Measurements from ENCODE around the gene RGS7.

RGS7 gene

DNA sequence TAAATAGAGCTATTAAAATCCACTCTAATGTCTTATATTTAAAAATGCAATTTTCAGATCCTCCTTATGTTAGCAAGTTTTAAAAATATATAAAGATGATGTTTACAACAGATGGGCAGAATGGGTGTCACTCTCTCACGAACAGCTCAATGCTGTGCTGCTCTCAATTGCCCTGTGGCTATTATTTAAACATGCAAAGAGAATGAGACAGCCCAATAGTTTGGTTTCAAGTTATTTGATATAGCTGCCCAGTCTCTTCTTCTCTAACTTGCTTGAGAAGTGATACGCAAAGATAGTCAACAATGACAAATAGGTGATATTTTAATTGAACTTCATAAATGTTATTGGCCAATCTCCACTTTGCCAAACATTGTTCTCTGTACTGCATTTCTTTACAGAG, 545.7 kb downstream of the RGS7 start:
- WGBS, 2 donors (ENCODE audit: extremely low coverage in 2 of 2, insufficient read length in 2 of 2, insufficient replicate concordance in 1 of 2), result no CpG with 5 or more reads among the region's 2 CpGs

GRCh38 chr1:240808381-240808780, 548.6 kb downstream of the RGS7 start:
- Histone ChIP-seq H3K9ac (ENCODE audit: low read depth, low read length, poor library complexity) (no peak overlapping the region), H2AK5ac (ENCODE audit: low read depth, low read length) (no peak overlapping the region), H3K4me2 (ENCODE audit: insufficient read depth, low read length, poor library complexity, severe bottlenecking) (no peak overlapping the region), H3K23ac (ENCODE audit: low read depth, low read length, poor library complexity) (no peak overlapping the region), H4K8ac (ENCODE audit: low read depth, low read length) (no peak overlapping the region), H2AFZ (ENCODE audit: low read length) (no peak overlapping the region), H2BK5ac (ENCODE audit: low read length) (no peak overlapping the region), H3K79me1 (ENCODE audit: low read depth, low read length) (no peaks in the 10 kb centered on the region), H3K36me3 (replicated peaks in 1 of 2; ENCODE audit: control insufficient read depth in 2 of 2, insufficient read depth in 2 of 2, low read length in 2 of 2) (no peaks in the 10 kb centered on the region), H3K4me1 (ENCODE audit: control insufficient read depth in 2 of 2, insufficient read depth in 1 of 2, low read depth in 1 of 2, low read length in 2 of 2) (no peaks in the 10 kb centered on the region), H2BK12ac (ENCODE audit: low read length) (no peak overlapping the region), H4K91ac (ENCODE audit: low read depth, low read length, poor library complexity) (no peak overlapping the region), H3K14ac (ENCODE audit: low read length) (no peak overlapping the region), H3K27ac (replicated peaks; ENCODE audit: low read length) (no peak overlapping the region), H2BK120ac (ENCODE audit: low read depth, low read length) (no peak overlapping the region), H3K27me3 (ENCODE audit: control insufficient read depth in 3 of 3, insufficient read depth in 3 of 3, low read depth in 1 of 3, low read length in 3 of 3) (no peaks in the 10 kb centered on the region), H3K4ac (ENCODE audit: low read length) (no peak overlapping the region), H2BK15ac (ENCODE audit: low read length) (no peak overlapping the region), H3K18ac (ENCODE audit: low read length) (no peak overlapping the region), H3K9me3 (replicated peaks in 1 of 2; ENCODE audit: control insufficient read depth in 2 of 2, insufficient read depth in 1 of 2, low read depth in 1 of 2, low read length in 2 of 2) (no peaks in the 10 kb centered on the region), H3K4me3 (ENCODE audit: low read length in 2 of 2) (no peak overlapping the region)
- WGBS, 2 donors (ENCODE audit: extremely low coverage in 2 of 2, insufficient read length in 2 of 2, insufficient replicate concordance in 1 of 2), result no CpG with 5 or more reads among the region's 1 CpG
- no peak for DNase-seq (ENCODE audit: low spot score)

More for the DNA sequence above, 545.7 kb downstream of the RGS7 start:
- Histone ChIP-seq H2BK120ac (ENCODE audit: low read depth, low read length) (no peak overlapping the region), H4K91ac (ENCODE audit: low read depth, low read length, poor library complexity) (no peak overlapping the region), H3K4me2 (ENCODE audit: insufficient read depth, low read length, poor library complexity, severe bottlenecking) (no peak overlapping the region), H3K9me3 (replicated peaks in 1 of 2; ENCODE audit: control insufficient read depth in 2 of 2, insufficient read depth in 1 of 2, low read depth in 1 of 2, low read length in 2 of 2) (no peaks in the 10 kb centered on the region), H3K27ac (replicated peaks; ENCODE audit: low read length) (no peak overlapping the region), H3K27me3 (ENCODE audit: control insufficient read depth in 3 of 3, insufficient read depth in 3 of 3, low read depth in 1 of 3, low read length in 3 of 3) (no peaks in the 10 kb centered on the region), H2BK5ac (ENCODE audit: low read length) (no peak overlapping the region), H4K8ac (ENCODE audit: low read depth, low read length) (no peak overlapping the region), H3K23ac (ENCODE audit: low read depth, low read length, poor library complexity) (no peak overlapping the region), H3K4me3 (ENCODE audit: low read length in 2 of 2) (no peak overlapping the region), H3K4me1 (ENCODE audit: control insufficient read depth in 2 of 2, insufficient read depth in 1 of 2, low read depth in 1 of 2, low read length in 2 of 2) (no peaks in the 10 kb centered on the region), H3K79me1 (ENCODE audit: low read depth, low read length) (no peaks in the 10 kb centered on the region), H3K36me3 (replicated peaks in 1 of 2; ENCODE audit: control insufficient read depth in 2 of 2, insufficient read depth in 2 of 2, low read length in 2 of 2) (no peaks in the 10 kb centered on the region), H2BK15ac (ENCODE audit: low read length) (no peak overlapping the region), H3K9ac (ENCODE audit: low read depth, low read length, poor library complexity) (no peak overlapping the region), H3K18ac (ENCODE audit: low read length) (no peak overlapping the region), H3K4ac (ENCODE audit: low read length) (no peak overlapping the region), H2AFZ (ENCODE audit: low read length) (no peak overlapping the region), H2AK5ac (ENCODE audit: low read depth, low read length) (no peak overlapping the region), H2BK12ac (ENCODE audit: low read length) (no peak overlapping the region), H3K14ac (ENCODE audit: low read length) (no peak overlapping the region)
- no peak for DNase-seq (ENCODE audit: low spot score)

GRCh38 chr1:240806200-240806745, 550.7 kb downstream of the RGS7 start:
- Histone ChIP-seq H3K79me1 (ENCODE audit: low read depth, low read length) (no peaks in the 10 kb centered on the region), H3K4me2 (ENCODE audit: insufficient read depth, low read length, poor library complexity, severe bottlenecking) (no peak overlapping the region), H2AFZ (ENCODE audit: low read length) (no peak overlapping the region), H3K36me3 (replicated peaks in 1 of 2; ENCODE audit: control insufficient read depth in 2 of 2, insufficient read depth in 2 of 2, low read length in 2 of 2) (no peaks in the 10 kb centered on the region), H2BK120ac (ENCODE audit: low read depth, low read length) (no peak overlapping the region), H2BK5ac (ENCODE audit: low read length) (no peak overlapping the region), H3K4me1 (ENCODE audit: control insufficient read depth in 2 of 2, insufficient read depth in 1 of 2, low read depth in 1 of 2, low read length in 2 of 2) (no peaks in the 10 kb centered on the region), H3K14ac (ENCODE audit: low read length) (no peak overlapping the region), H3K23ac (ENCODE audit: low read depth, low read length, poor library complexity) (no peak overlapping the region), H2AK5ac (ENCODE audit: low read depth, low read length) (no peak overlapping the region), H3K27me3 (ENCODE audit: control insufficient read depth in 3 of 3, insufficient read depth in 3 of 3, low read depth in 1 of 3, low read length in 3 of 3) (no peaks in the 10 kb centered on the region), H3K27ac (replicated peaks; ENCODE audit: low read length) (no peak overlapping the region), H3K18ac (ENCODE audit: low read length) (no peak overlapping the region), H4K91ac (ENCODE audit: low read depth, low read length, poor library complexity) (no peak overlapping the region), H2BK12ac (ENCODE audit: low read length) (no peak overlapping the region), H3K4me3 (ENCODE audit: low read length in 2 of 2) (no peak overlapping the region), H3K9ac (ENCODE audit: low read depth, low read length, poor library complexity) (no peak overlapping the region), H3K9me3 (replicated peaks in 1 of 2; ENCODE audit: control insufficient read depth in 2 of 2, insufficient read depth in 1 of 2, low read depth in 1 of 2, low read length in 2 of 2) (no peaks in the 10 kb centered on the region), H2BK15ac (ENCODE audit: low read length) (no peak overlapping the region), H4K8ac (ENCODE audit: low read depth, low read length) (no peak overlapping the region), H3K4ac (ENCODE audit: low read length) (no peak overlapping the region)
- no peak for DNase-seq (ENCODE audit: low spot score)
- WGBS, 2 donors (ENCODE audit: extremely low coverage in 2 of 2, insufficient read length in 2 of 2, insufficient replicate concordance in 1 of 2), result no CpG with 5 or more reads among the region's 5 CpGs

DNA sequence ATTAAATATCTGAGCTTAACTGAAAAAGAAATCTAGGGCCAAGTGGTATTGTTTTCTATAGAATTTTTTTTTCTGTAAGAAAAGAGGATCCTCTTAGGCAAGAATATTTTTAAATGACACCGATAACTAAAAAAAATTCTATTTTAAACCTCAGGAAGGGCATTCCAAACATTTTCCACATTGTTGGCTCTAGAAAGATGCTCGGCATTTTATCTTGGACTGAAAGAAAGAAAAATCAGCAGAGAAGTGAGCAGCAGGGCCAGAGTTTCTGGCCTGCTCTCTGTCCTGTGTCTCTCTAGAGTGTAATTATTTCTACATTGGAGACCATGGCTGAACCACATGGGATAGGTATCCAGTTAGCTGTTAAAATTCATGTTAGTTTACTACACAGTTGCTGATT, 552.5 kb downstream of the RGS7 start:
- H3K4me3 ChIP-seq (ENCODE audit: low read length in 2 of 2), result no peak overlapping the region
- H2BK5ac ChIP-seq (ENCODE audit: low read length), result no peak overlapping the region
- no peak overlapping the region for H2BK15ac ChIP-seq (ENCODE audit: low read length)
- no peak overlapping the region for H3K9ac ChIP-seq (ENCODE audit: low read depth, low read length, poor library complexity)
- H3K4ac ChIP-seq (ENCODE audit: low read length), result no peak overlapping the region
- H2BK120ac ChIP-seq (ENCODE audit: low read depth, low read length), result no peak overlapping the region
- no peaks in the 10 kb centered on the region for H3K9me3 ChIP-seq (replicated peaks in 1 of 2; ENCODE audit: control insufficient read depth in 2 of 2, insufficient read depth in 1 of 2, low read depth in 1 of 2, low read length in 2 of 2)
- H3K4me1 ChIP-seq (ENCODE audit: control insufficient read depth in 2 of 2, insufficient read depth in 1 of 2, low read depth in 1 of 2, low read length in 2 of 2), result no peaks in the 10 kb centered on the region
- no peak overlapping the region for H3K27ac ChIP-seq (replicated peaks; ENCODE audit: low read length)
- H3K27me3 ChIP-seq (ENCODE audit: control insufficient read depth in 3 of 3, insufficient read depth in 3 of 3, low read depth in 1 of 3, low read length in 3 of 3), result no peaks in the 10 kb centered on the region
- H3K18ac ChIP-seq (ENCODE audit: low read length), result no peak overlapping the region
- H3K79me1 ChIP-seq (ENCODE audit: low read depth, low read length), result no peaks in the 10 kb centered on the region
- H2BK12ac ChIP-seq (ENCODE audit: low read length), result no peak overlapping the region
- H3K14ac ChIP-seq (ENCODE audit: low read length), result no peak overlapping the region
- no peak overlapping the region for H4K91ac ChIP-seq (ENCODE audit: low read depth, low read length, poor library complexity)
- H2AK5ac ChIP-seq (ENCODE audit: low read depth, low read length), result no peak overlapping the region
- H3K23ac ChIP-seq (ENCODE audit: low read depth, low read length, poor library complexity), result no peak overlapping the region
- no peak for DNase-seq (ENCODE audit: low spot score)
- no peak overlapping the region for H3K4me2 ChIP-seq (ENCODE audit: insufficient read depth, low read length, poor library complexity, severe bottlenecking)
- no CpG with 5 or more reads among the region's 2 CpGs for WGBS, 2 donors (ENCODE audit: extremely low coverage in 2 of 2, insufficient read length in 2 of 2, insufficient replicate concordance in 1 of 2)
- no peaks in the 10 kb centered on the region for H3K36me3 ChIP-seq (replicated peaks in 1 of 2; ENCODE audit: control insufficient read depth in 2 of 2, insufficient read depth in 2 of 2, low read length in 2 of 2)
- H2AFZ ChIP-seq (ENCODE audit: low read length), result no peak overlapping the region
- no peak overlapping the region for H4K8ac ChIP-seq (ENCODE audit: low read depth, low read length)
